Calu3 (cell line): ENCODE measurements around the gene TPSB2. TPM values are rescaled to one million over a fixed set of nuclear protein-coding genes. Genes with fewer than 3 reads are reported as not detected.
A peak's percentile ranks its signal among the peaks of the same experiment; 100 is the strongest.

ENCODE experiments used
- BruUV-seq: library from RNA; stranded (reverse); fragments of 400-500 nt; replicated peaks from 2 replicates; lab custom pipeline; 2021; lab: Mats Ljungman, UMichigan
- CTCF ChIA-PET: fragments of 300-600 bp; sonication (Branson Sonifier 250); formaldehyde crosslinking; loops from one replicate; lab custom pipeline; 2022; ENCODE audit warnings: antibody characterized with exemption; lab: Charles Lee
- DNase-seq: peaks from one replicate; pipeline ENCODE4 v3.0.0; 2022
- H3K27ac Mint-ChIP-seq: one replicate; pipeline ENCODE4 v1.8.0; 2022; ENCODE audit warnings: mixed read lengths; ENCODE audit not compliant: unreplicated experiment
- H3K27me3 Mint-ChIP-seq: one replicate; pipeline ENCODE4 v1.8.0; 2022; ENCODE audit warnings: mixed read lengths; ENCODE audit not compliant: unreplicated experiment
- H3K36me3 Mint-ChIP-seq: one replicate; pipeline ENCODE4 v1.8.0; 2022; ENCODE audit warnings: mild to moderate bottlenecking, moderate library complexity, mixed read lengths; ENCODE audit not compliant: insufficient read depth, unreplicated experiment
- H3K4me1 Mint-ChIP-seq: one replicate; pipeline ENCODE4 v1.8.0; 2022; ENCODE audit warnings: mild to moderate bottlenecking, low read depth, mixed read lengths; ENCODE audit not compliant: unreplicated experiment
- H3K4me3 Mint-ChIP-seq: one replicate; pipeline ENCODE4 v1.8.0; 2022; ENCODE audit warnings: mild to moderate bottlenecking, low read depth, moderate library complexity, mixed read lengths; ENCODE audit not compliant: unreplicated experiment
- H3K9me3 Mint-ChIP-seq: one replicate; pipeline ENCODE4 v1.8.0; 2022; ENCODE audit warnings: low read depth, mixed read lengths; ENCODE audit not compliant: unreplicated experiment
- intact Hi-C: fragments of 100-400 bp; cut with micrococcal nuclease; formaldehyde crosslinking; loops from one replicate; pipeline ENCODE4 v1.10.0; 2022; ENCODE audit not compliant: unreplicated experiment
- total RNA-seq: library from RNA; stranded (reverse); gene quantifications from 2 replicates; pipeline ENCODE4 v1.2.3, GENCODE V29; 2022
- TF ChIP-seq, protein P1 (sequence below): fragments of 200-600 bp; IDR thresholded peaks from one replicate; pipeline ENCODE4 v1.8.0; 2022; ENCODE audit warnings: antibody characterized with exemption; ENCODE audit not compliant: unreplicated experiment

Gene TPSB2
- total RNA-seq, 1 experiment from 2014 or later = not detected

DNA sequence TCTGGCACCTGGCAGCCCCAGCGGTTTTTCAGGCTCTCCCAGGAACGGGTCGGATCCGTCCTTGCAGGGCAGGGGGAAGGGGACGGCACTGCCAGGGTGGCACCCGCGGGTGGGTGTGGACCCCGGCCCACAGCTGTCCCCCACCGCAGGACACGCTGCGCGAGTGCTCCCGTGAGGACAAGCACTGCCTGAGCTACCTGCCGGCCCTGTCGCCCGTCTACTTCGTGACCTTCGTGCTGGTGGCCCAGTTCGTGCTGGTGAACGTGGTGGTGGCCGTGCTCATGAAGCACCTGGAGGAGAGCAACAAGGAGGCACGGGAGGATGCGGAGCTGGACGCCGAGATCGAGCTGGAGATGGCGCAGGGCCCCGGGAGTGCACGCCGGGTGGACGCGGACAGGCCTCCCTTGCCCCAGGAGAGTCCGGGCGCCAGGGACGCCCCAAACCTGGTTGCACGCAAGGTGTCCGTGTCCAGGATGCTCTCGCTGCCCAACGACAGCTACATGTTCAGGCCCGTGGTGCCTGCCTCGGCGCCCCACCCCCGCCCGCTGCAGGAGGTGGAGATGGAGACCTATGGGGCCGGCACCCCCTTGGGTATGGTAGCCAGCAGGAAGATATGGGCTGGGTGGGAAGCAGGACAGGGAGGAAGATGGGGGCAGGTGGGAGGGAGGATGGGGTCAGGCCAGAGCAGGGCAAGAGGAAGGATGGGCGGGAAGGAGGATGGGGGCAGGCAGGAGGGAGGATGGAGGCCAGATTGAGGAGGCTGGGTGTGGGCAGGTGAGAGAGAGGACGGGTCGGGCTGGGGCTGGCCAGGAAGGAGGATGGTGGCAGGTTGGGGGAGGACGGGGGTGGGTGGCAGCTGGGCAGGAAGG lies 11.7 kb downstream of the TPSB2 start:
- intact Hi-C loops = no loop called here

DNA sequence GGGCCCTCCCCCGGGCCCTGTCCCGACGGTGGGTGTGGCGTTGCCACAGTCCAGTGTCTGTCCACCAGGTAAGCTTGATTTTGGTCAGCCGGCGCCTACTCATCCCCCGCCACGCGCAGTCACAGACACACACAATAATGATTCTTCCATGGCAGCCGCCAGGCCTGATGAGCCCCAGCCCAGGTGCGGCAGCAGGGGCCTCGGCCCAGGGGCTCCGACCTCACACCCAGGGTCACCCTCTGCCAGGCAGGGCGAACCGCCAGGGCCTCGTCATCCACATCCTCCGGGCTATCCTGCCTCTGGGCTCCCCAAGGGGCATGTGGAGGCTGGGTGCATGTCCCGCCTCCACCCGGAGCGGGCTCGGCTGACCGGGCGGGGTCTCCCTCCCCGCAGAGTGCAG lies 12.5 kb downstream of the TPSB2 start:
- Mint-ChIP-seq H3K36me3 (no peaks in the 10 kb centered on the region), H3K27me3 (peaks cover 91% of the 10 kb centered on the region), H3K9me3 (no peaks in the 10 kb centered on the region), H3K4me1 (peaks cover 10% of the 10 kb centered on the region), H3K4me3 (no peak overlapping the region), H3K27ac (no peak overlapping the region)
- TF ChIP-seq, protein P1, sequence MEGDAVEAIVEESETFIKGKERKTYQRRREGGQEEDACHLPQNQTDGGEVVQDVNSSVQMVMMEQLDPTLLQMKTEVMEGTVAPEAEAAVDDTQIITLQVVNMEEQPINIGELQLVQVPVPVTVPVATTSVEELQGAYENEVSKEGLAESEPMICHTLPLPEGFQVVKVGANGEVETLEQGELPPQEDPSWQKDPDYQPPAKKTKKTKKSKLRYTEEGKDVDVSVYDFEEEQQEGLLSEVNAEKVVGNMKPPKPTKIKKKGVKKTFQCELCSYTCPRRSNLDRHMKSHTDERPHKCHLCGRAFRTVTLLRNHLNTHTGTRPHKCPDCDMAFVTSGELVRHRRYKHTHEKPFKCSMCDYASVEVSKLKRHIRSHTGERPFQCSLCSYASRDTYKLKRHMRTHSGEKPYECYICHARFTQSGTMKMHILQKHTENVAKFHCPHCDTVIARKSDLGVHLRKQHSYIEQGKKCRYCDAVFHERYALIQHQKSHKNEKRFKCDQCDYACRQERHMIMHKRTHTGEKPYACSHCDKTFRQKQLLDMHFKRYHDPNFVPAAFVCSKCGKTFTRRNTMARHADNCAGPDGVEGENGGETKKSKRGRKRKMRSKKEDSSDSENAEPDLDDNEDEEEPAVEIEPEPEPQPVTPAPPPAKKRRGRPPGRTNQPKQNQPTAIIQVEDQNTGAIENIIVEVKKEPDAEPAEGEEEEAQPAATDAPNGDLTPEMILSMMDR = no peak
- CTCF ChIA-PET = no interaction called here
- DNase-seq = no peak
- no TSS peak for BruUV-seq
- intact Hi-C loops = no loop called here

More for the DNA sequence above, 11.7 kb downstream of the TPSB2 start:
- Mint-ChIP-seq H3K27me3 (peaks cover 96% of the 10 kb centered on the region), H3K9me3 (no peaks in the 10 kb centered on the region), H3K4me3 (no peak overlapping the region), H3K36me3 (no peaks in the 10 kb centered on the region), H3K27ac (no peak overlapping the region), H3K4me1 (peaks cover 10% of the 10 kb centered on the region)
- no TSS peak for BruUV-seq
- no peak for DNase-seq
- TF ChIP-seq, protein P1 = no peak
- CTCF ChIA-PET = interaction anchor here (0.8 kb wide), 1 partner anchor 29 kb away, joined by 3 read pairs; no protein-coding TSS in a partner anchor

DNA sequence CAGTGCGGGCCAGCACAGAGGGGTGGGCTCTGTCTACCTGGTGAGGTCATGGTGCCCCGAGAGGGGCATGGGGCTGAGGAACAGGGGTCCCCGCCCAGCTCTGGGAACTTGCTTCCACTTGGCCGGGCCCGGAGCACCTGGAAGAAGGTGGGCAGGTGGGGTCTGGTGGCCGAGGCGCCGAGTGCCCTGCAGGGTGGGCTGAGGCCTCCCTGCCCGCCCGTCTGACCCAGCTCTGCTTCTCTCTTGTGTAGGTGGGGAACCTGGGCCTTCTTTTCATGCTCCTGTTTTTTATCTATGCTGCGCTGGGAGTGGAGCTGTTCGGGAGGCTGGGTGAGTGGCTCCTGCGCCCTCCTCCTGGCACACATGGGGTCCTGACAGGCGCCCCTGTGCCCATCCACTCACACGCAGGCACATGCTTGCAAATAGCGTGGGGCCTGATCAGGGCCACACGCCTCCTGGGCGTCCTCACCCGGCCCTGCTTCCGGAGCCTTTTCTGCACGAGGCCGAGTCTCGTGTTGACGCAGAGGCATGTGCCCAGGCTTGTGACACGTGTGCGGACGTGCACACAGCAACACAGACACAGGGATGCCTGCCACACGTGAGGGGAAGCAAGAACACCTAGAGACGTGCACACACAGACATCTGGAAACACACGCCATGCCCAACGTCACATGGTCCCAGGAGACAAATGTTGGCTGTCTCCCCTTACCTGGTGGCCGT lies 13.1 kb downstream of the TPSB2 start:
- BruUV-seq = no TSS peak
- TF ChIP-seq, protein P1 = no peak
- Mint-ChIP-seq H3K9me3 (no peaks in the 10 kb centered on the region), H3K27me3 (peaks cover 85% of the 10 kb centered on the region), H3K27ac (no peak overlapping the region), H3K4me1 (peaks cover 8% of the 10 kb centered on the region), H3K4me3 (no peak overlapping the region), H3K36me3 (no peaks in the 10 kb centered on the region)
- CTCF ChIA-PET = interaction anchor here (0.6 kb wide), 1 partner anchor 617 kb away, joined by 6 read pairs; no protein-coding TSS in a partner anchor
- no peak for DNase-seq
- intact Hi-C loops = no loop called here

DNA sequence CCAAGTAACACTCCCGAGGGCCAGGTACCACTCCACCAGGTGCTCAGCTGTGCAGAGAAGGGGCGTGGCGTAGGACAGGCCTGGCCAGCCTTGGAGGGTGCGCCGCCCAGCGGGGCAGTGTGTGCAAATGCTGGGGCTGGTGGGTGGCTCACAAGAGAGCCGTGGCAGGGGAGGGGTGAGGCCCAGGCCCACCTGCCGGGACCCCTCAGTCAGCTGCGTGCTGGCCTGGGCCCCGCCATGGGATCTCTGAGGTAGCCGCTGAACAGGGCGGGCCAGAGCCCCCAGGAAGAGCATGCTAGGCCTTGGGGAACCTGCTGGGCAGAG lies 13.7 kb downstream of the TPSB2 start:
- TF ChIP-seq, protein P1 = no peak
- H3K4me1 Mint-ChIP-seq = peaks cover 2% of the 10 kb centered on the region
- intact Hi-C loops = no loop called here
- no peaks in the 10 kb centered on the region for H3K36me3 Mint-ChIP-seq
- H3K4me3 Mint-ChIP-seq = no peak overlapping the region
- BruUV-seq = no TSS peak
- H3K27me3 Mint-ChIP-seq = peaks cover 85% of the 10 kb centered on the region
- CTCF ChIA-PET = interaction anchor here (0.6 kb wide), 1 partner anchor 617 kb away, joined by 6 read pairs; no protein-coding TSS in a partner anchor
- no peaks in the 10 kb centered on the region for H3K9me3 Mint-ChIP-seq
- H3K27ac Mint-ChIP-seq = no peak overlapping the region
- peak; percentile 43 for DNase-seq
